Stimulated activated CD8-positive, alpha-beta memory T cell treated with anti-CD3 and anti-CD28 coated beads, Interleukin-4, amount 100 ng/mL, for 1 hour (primary cell): ENCODE data around the gene CEP131.

Experiments
- DNase-seq, 2 donors: peaks; one replicate each; pipeline ENCODE4 v3.0.0-alpha.2; 2020; ENCODE audit warnings: low read depth in 2 of 2, low spot score in 1 of 2

Gene CEP131

DNA sequence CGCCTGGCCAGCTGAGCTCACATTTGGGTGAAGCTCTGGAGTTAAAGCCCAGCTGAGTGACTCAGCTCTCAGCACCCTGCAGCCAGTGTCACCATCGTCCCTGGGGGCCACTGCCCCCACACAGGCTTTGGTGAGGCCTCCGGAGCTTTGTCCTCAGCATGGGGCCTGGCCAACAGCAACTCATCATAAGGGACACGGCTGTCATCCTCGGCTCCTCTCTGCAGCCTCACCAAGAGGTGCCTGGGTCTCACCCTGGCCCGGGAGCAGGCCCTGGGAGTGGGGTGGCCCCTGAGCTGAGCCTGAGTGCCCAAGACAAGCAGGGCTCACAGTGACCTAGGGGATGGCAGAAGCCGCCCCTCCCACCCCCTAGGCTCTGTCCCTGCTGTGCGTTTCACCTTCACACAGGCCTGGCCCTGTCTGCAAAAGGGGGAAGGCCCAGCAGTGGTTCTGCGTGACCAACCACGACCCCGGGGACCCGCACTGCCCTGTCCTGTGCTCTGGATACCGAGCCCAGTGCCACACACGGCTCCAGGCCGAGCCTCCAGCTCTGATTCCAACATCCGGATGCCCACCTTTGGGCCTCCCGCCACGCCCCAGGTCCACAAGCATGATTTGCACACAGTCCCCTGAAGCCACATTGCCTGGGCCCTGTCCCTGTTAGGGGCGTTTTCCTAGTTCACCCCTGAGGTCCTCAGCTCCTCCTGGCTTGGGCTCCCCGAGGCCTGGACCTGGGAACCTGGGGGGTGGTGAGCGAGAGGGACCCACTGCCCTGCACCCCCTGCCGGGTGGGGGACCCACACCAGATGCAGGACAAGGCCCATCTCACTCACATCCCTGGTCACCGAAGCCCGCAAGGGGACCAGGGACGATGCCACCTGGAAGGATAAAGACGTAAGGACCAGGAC lies 34.9 kb downstream of the CEP131 start:
- no peak for DNase-seq

DNA sequence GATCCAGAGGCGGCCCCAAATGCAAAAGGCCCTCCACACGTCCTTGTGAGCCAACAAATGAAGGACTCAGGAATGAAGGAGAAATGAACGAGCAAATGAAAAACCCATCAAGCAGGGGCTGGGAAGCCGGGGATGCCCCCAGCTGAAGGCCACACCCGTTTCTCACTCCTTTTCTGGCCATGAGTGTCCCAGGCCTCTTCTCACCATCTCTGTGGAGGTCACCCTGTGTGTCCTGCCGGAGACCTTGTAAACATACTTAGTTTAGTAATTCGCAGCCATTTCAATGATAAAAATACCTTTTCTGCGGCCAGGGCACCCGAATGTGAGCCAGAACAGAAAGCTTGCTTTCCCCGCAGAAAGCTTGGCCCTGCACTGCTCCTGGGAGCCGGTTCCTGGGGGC lies 35.6 kb downstream of the CEP131 start:
- no peak for DNase-seq

- DNase-seq = no peak
Measured at GRCh38 chr17:81186203-81186602, 36.6 kb downstream of the CEP131 start.

GRCh38 chr17:81184555-81184954 lies 38.2 kb downstream of the CEP131 start:
- no peak for DNase-seq

GRCh38 chr17:81183807-81184206 lies 39.0 kb downstream of the CEP131 start:
- no peak for DNase-seq

DNA sequence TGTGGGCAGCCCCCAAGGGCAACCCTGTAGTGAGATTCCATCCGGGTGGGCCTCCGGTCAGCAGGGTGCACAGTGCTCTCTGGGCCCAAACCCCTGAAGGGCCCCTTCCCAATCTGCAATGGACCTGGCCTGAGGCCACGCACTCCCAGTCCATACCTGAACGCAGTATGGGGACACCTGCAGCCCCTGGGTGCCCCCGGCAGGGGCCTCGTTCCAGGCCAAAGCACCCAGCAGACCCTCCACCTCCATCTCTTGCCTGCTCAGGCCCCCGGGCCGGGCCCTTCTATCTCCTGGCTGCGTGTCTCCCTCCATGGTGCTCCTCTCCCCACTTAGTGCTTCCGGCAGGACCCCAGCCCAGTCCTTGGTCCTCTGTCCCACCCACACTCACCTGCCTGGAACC lies 39.4 kb downstream of the CEP131 start:
- no peak for DNase-seq

GRCh38 chr17:81182596-81182995 lies 40.2 kb downstream of the CEP131 start:
- DNase-seq = no peak

- DNase-seq = no peak
Measured at GRCh38 chr17:81181811-81182185, 41.0 kb downstream of the CEP131 start.

- DNase-seq = no peak
Measured at GRCh38 chr17:81180836-81181810, 41.6 kb downstream of the CEP131 start.

- no peak for DNase-seq
Measured at GRCh38 chr17:81179861-81180260, 42.9 kb downstream of the CEP131 start.

DNA sequence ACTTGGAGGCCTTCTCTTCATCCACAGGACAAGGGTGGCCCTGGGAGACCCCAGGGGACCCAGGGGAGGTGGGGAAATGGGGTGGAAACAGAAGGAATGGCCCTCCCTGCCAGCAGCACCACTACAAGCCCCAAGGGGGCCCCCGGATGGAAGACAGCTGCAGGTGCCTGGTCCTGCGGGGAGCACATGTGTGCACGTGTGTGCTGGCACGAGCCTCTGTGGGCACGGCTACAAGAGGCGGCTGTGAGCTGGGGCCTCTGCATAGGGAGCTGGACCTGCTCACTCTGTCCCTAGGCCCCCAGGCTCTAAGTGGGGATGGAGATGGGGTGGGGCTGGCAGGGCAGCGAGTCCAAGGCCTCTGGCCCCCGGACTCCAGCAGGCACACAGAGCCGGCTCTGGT lies 43.5 kb downstream of the CEP131 start:
- no peak for DNase-seq

GRCh38 chr17:81178136-81179091 lies 44.4 kb downstream of the CEP131 start:
- no peak for DNase-seq

DNA sequence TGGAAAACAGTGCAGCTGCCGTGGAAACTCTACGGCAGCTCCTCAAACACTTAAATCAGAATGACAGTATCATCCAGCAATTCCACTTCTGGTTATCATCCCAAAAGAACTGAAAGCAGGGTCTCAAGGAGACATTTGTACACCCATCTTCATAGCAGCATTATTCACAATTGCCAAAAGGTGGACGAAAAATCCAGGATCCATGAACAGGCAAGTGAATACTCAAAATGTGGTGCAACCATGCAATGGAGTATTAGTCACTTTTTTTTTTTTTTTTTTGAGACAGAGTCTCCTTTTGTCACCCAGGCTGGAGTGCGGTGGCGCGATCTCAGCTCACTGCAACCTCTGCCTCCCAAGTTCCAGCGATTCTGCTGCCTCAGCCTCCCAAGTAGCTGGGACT lies 46.1 kb downstream of the CEP131 start:
- no peak for DNase-seq

GRCh38 chr17:81173762-81174155 lies 49.0 kb downstream of the CEP131 start:
- no peak for DNase-seq

GRCh38 chr17:81173052-81173761 lies 49.6 kb downstream of the CEP131 start:
- DNase-seq = no peak

- DNase-seq = no peak
Measured at GRCh38 chr17:81171941-81172340, 50.8 kb downstream of the CEP131 start.

GRCh38 chr17:81170727-81171494 lies 51.9 kb downstream of the CEP131 start:
- no peak for DNase-seq

- no peak for DNase-seq
Measured at GRCh38 chr17:81169870-81170309, 52.9 kb downstream of the CEP131 start.

DNA sequence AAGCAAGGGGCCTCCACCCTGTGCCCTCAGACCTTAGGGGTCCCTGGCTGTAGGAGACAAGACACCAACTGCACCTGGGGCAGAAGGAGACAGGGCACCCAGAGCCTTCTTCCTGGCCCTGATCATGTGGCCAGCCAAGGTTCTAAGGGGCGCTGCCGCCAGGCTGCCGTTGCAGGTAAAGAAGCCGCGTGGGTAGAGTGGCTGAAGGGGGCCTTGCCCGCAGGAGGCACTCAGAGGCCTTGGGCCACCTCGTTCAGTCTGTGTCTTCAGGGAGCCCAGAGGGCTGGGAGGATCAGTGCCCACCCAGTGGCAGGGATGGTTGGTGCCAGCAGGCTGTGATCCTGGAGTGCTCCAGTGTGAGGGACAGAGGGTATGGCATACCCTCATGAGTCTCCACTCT lies 55.1 kb downstream of the CEP131 start:
- DNase-seq = no peak

GRCh38 chr17:81167194-81167524 lies 55.6 kb downstream of the CEP131 start:
- DNase-seq = no peak
